ENCODE data around the gene FANK1. TPM values are rescaled to one million over a fixed set of nuclear protein-coding genes. Genes with fewer than 3 reads are reported as not detected.

Gene FANK1
- total RNA-seq, 1 experiment from 2014 or later = 0.85 TPM

DNA sequence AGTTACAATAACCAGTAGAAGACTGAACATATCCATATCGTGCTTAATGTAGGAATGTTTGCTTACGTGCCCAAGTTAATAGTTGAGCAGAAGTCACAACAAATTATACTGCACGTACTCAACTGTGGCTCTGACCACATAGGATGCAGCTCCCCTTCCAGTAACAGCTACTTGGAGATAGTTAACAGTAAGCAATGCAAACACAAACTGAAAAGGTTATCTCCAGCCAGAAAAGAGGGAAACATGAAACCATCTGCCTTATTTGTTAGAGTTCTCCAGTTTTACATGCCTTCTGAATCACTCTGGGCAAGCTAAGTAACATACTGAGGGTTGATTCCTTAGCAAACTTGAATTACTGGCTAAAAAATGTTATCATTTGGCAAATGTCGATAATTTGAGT lies 25.0 kb upstream of the FANK1 start:
- H3K4me3 Mint-ChIP-seq (ENCODE audit: low read depth, unreplicated experiment) = no peak overlapping the region
- no TSS peak for BruUV-seq (replicated peaks)
- no peaks in the 10 kb centered on the region for H3K36me3 Mint-ChIP-seq (ENCODE audit: insufficient read depth, unreplicated experiment)

DNA sequence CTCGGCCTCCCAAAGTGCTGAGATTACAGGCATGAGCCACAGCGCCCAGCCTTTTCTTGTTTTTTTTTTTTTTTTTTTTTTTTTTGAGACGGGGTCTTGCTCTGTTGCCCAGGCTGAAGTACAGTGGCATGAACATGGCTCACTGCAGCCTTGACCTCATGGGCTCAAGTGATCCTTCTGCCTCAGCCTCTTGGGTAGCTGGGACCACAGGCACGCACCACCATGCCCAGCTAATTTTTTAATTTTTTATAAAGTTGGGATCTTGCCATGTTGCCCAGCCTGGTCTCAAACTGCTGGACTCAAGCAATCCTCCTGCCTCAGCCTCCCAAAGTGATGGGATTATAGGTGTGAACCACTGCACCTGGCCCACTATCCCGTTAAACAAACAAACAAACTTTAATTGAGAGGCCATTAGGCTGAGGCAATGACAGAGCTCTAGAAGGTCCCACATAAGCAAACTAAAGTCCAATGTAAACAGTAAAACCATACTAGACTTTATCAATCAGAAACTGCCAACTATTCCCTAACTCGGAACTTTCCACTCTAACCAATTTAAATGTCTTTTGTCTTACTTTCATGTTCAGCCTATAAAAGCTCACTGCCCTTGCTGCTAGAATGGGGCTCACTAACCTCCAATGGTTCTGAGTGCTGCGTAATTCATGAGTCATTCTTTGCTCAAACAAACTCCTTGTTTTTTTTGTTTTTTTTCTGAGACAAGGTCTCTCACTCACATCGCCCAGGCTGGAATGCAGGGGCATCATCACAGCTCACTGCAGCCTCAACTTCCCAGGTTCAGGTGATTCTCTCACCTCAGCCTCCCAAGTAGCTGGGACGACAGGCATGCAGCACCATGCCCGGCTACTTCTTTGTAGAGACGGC lies 17.2 kb upstream of the FANK1 start:
- DNase-seq = peak; percentile 46
- TF ChIP-seq, protein P1, sequence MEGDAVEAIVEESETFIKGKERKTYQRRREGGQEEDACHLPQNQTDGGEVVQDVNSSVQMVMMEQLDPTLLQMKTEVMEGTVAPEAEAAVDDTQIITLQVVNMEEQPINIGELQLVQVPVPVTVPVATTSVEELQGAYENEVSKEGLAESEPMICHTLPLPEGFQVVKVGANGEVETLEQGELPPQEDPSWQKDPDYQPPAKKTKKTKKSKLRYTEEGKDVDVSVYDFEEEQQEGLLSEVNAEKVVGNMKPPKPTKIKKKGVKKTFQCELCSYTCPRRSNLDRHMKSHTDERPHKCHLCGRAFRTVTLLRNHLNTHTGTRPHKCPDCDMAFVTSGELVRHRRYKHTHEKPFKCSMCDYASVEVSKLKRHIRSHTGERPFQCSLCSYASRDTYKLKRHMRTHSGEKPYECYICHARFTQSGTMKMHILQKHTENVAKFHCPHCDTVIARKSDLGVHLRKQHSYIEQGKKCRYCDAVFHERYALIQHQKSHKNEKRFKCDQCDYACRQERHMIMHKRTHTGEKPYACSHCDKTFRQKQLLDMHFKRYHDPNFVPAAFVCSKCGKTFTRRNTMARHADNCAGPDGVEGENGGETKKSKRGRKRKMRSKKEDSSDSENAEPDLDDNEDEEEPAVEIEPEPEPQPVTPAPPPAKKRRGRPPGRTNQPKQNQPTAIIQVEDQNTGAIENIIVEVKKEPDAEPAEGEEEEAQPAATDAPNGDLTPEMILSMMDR (IDR thresholded peaks at IDR 0.05; ENCODE audit: unreplicated experiment) = no peak
- no TSS peak for BruUV-seq (replicated peaks)
- intact Hi-C loops (cut with micrococcal nuclease; ENCODE audit: unreplicated experiment) = no loop called here
- H3K4me3 Mint-ChIP-seq (ENCODE audit: low read depth, unreplicated experiment) = no peak overlapping the region
- H3K36me3 Mint-ChIP-seq (ENCODE audit: insufficient read depth, unreplicated experiment) = peaks cover 14% of the 10 kb centered on the region
- H3K27ac Mint-ChIP-seq (ENCODE audit: unreplicated experiment) = peak overlapping the region; percentile 75
- H3K27me3 Mint-ChIP-seq (ENCODE audit: unreplicated experiment) = no peaks in the 10 kb centered on the region
- no peaks in the 10 kb centered on the region for H3K9me3 Mint-ChIP-seq (ENCODE audit: low read depth, unreplicated experiment)
- peaks cover 37% of the 10 kb centered on the region for H3K4me1 Mint-ChIP-seq (ENCODE audit: low read depth, unreplicated experiment)
- CTCF ChIA-PET = interaction anchor here (0.8 kb wide), 1 partner anchor 33 kb away, joined by 3 read pairs; no protein-coding TSS in a partner anchor

More for the DNA sequence above, 25.0 kb upstream of the FANK1 start:
- no peaks in the 10 kb centered on the region for H3K4me1 Mint-ChIP-seq (ENCODE audit: low read depth, unreplicated experiment)
- intact Hi-C loops (cut with micrococcal nuclease; ENCODE audit: unreplicated experiment) = no loop called here
- TF ChIP-seq, protein P1 (IDR thresholded peaks at IDR 0.05; ENCODE audit: unreplicated experiment) = no peak
- CTCF ChIA-PET = no interaction called here
- H3K27me3 Mint-ChIP-seq (ENCODE audit: unreplicated experiment) = no peaks in the 10 kb centered on the region
- no peak overlapping the region for H3K27ac Mint-ChIP-seq (ENCODE audit: unreplicated experiment)
- no peaks in the 10 kb centered on the region for H3K9me3 Mint-ChIP-seq (ENCODE audit: low read depth, unreplicated experiment)
- no peak for DNase-seq

DNA sequence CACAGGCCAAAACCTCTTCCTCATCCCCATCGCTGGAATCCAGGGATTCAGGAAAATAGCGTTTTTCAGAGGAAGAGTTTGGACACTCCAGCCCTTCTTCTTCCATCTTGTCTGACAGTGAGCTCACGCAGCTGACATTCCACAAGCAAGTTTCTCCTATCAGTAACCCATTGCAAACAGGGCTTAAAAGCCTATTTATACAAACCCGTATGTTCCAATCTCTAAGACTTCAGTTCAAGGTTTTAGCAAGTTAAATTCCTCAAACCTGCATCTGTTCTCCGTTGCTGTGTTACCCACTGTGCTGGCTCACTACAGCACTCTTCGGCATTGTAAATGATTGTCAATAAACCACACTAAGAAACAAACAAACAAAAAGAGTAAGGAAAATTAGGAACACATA lies 15.6 kb upstream of the FANK1 start:
- H3K27ac Mint-ChIP-seq (ENCODE audit: unreplicated experiment) = no peak overlapping the region
- BruUV-seq (replicated peaks) = no TSS peak
- no peak for DNase-seq
- H3K36me3 Mint-ChIP-seq (ENCODE audit: insufficient read depth, unreplicated experiment) = peaks cover 14% of the 10 kb centered on the region
- TF ChIP-seq, protein P1 (IDR thresholded peaks at IDR 0.05; ENCODE audit: unreplicated experiment) = no peak
- intact Hi-C loops (cut with micrococcal nuclease; ENCODE audit: unreplicated experiment) = no loop called here
- CTCF ChIA-PET = no interaction called here
- no peak overlapping the region for H3K4me3 Mint-ChIP-seq (ENCODE audit: low read depth, unreplicated experiment)
- H3K4me1 Mint-ChIP-seq (ENCODE audit: low read depth, unreplicated experiment) = peaks cover 37% of the 10 kb centered on the region
- H3K9me3 Mint-ChIP-seq (ENCODE audit: low read depth, unreplicated experiment) = no peaks in the 10 kb centered on the region
- H3K27me3 Mint-ChIP-seq (ENCODE audit: unreplicated experiment) = no peaks in the 10 kb centered on the region

GRCh38 chr10:125881192-125881591 lies 15.2 kb upstream of the FANK1 start, which contains the start of gene DHX32:
Gene DHX32 (minus strand): TSS chr10:125881292. CDS start chr10:125880824, 468 bp downstream.
- H3K36me3 Mint-ChIP-seq (ENCODE audit: insufficient read depth, unreplicated experiment) = peaks cover 14% of the 10 kb centered on the region
- no TSS peak for BruUV-seq (replicated peaks)
- H3K27me3 Mint-ChIP-seq (ENCODE audit: unreplicated experiment) = no peaks in the 10 kb centered on the region
- no peaks in the 10 kb centered on the region for H3K9me3 Mint-ChIP-seq (ENCODE audit: low read depth, unreplicated experiment)
- CTCF ChIA-PET = no interaction called here
- no peak within 1 kb of the TSS for H3K4me3 Mint-ChIP-seq (ENCODE audit: low read depth, unreplicated experiment)
- peak within 1 kb of the TSS; percentile 75 for H3K27ac Mint-ChIP-seq (ENCODE audit: unreplicated experiment)
- TF ChIP-seq, protein P1 (IDR thresholded peaks at IDR 0.05; ENCODE audit: unreplicated experiment) = no peak
- DNase-seq = no peak
- H3K4me1 Mint-ChIP-seq (ENCODE audit: low read depth, unreplicated experiment) = peaks cover 37% of the 10 kb centered on the region
- intact Hi-C loops (cut with micrococcal nuclease; ENCODE audit: unreplicated experiment) = no loop called here

Measured in Calu3 (cell line).